GM18520 (cell line): ENCODE measurements around the gene OR2AT4.

Experiments used
- ATAC-seq: cut with Tn5 transposase; IDR thresholded peaks from one replicate; pipeline ENCODE4 v1.9.1; 2021; ENCODE audit not compliant: unreplicated experiment

Gene OR2AT4

GRCh38 chr11:75031771-75032549, 64.7 kb downstream of the OR2AT4 start:
- ATAC-seq: no peak
